ENCODE results near the gene PDS5A.
"Not testable (repeated sequence)": the region's sequence is repeated elsewhere in the genome, so short reads cannot be mapped to it uniquely, and the experiment has no call there.

PDS5A gene

DNA sequence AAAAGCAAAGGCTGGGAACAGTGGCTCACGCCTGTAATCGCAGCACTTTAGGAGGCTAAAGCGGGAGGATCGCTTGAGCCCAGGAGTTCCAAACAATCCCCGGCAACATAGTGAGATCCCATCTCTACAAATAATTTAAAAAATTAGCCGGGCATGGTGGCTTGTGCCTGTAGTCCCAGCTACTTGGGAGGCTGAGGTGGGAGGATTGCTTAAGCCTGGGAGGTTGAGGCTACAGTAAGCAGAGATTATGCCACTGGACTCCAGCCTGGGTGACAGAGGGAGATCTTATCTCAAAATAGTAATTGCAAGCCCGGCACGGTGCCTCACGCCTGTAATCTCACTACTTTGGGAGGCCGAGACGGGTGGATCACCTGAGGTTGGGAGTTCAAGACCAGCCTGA is 139.3 kb downstream of the PDS5A start:
- DNase-seq (ENCODE audit: low spot score), result not testable (repeated sequence)

DNA sequence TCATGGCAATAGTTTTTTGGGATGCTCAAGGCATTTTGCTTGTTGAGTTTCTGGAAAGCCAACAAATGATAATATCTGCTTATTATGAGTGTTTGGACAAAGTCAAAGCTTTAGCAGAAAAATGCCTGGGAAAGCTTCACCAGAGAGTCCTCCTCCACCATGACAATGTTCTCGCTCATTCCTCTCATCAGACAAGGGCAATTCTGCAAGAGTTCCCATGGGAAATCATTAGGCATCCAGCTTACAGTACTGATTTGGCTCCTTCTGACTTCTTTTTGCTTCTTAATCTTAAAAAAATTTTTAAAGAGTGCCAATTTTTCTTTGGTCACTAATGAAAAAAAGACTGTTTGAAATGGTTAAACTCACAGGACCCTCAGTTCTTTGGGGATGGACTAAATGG is 143.4 kb downstream of the PDS5A start:
- no peak for DNase-seq (ENCODE audit: low spot score)

DNA sequence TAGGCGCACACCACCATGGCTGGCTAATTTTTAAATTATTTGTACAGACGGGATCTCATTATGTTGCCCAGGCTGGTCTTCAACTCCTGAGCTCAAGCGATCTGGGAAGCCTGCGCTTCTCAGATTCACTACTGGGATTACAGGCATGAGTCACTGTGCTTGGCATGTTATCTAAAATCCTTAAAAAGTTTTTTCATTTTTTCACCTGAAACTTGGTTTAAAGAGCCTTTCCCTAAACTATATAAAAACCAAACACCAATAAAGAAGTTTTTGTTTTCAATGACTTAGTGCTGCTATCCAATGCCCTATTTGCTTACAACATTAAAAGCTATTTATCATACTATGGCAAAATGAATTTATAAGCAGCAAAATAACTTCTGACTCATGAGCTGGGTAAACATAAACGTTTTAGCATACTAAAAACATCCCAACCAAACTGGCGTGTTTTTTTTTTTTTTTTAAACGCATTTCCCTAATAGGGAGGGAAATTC is 151.9 kb downstream of the PDS5A start:
- no peak for DNase-seq (ENCODE audit: low spot score)

DNA sequence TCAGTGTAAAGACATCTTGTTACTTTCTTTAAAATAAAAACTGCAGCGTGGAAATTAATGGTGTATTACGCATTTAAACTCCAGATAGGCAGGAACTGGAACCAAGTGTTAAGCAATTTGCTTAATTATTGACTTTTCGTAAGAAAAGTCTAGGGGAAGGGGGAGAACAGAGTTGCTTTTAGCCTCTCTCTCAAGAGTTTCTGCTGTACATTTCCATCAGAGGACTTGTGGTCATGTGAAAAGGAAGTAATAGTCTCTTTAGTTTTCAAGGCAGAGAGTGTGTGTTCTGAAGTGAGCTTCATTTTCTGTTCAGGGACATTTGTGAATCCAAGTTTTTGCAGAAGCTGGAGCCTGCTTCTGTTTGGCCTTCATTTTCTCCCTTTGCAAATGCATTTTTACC is 152.6 kb downstream of the PDS5A start:
- no peak for DNase-seq (ENCODE audit: low spot score)

DNA sequence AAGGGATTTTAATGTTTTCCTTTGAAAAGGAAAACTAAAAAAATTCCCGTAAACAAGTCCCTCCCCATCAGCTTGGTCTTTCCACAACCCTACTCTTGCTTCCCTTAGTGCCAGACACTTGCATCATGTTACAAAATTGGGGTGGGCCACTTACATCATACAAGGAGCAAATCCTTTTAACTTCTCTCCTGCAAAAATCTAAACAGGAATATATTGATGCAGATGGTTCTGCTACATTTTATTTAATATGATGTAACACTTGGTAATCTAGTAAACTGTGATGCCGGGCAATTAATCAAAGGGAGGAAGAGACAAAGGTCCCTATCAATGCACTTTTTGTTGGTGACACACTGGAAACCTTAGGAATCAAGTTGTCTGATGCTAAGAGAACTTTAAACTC is 154.5 kb downstream of the PDS5A start:
- DNase-seq (ENCODE audit: low spot score), result no peak

DNA sequence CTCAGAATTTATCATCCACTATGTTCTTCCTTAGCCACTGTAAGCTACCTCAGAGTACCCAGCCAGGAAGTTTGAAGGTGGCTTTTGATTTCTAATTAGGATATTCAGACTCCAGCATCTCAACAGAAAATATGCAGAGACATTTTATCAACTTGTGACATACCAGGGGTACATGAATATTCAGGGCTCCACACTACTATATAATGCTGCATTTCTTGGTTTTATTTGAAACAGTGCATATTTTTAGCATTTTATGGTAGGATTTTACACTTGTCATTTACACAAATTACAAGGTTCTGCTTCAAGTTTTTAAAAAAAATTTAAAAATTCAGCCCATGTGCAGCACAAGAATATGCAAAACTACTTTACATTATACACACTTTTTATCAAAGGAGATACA is 155.0 kb downstream of the PDS5A start:
- no peak for DNase-seq (ENCODE audit: low spot score)

DNA sequence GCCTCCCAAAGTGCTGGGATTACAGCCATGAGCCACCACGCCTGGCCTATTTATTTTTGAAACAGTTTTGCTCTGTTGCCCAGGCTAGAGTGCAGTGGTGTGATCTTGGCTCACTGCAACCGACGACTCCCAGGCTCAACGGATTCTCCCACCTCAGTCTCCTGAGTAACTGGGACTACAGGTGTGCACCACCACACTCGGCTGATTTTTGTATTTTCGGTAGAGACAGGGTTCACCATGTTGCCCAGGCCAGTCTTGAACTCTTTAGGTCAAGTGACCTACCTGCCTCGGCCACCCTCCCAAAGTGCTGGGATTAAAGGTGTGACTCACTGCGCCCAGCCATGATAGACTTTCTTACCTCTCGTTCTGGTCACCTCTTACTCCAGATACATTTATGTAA is 155.8 kb downstream of the PDS5A start:
- DNase-seq (ENCODE audit: low spot score), result no peak

DNA sequence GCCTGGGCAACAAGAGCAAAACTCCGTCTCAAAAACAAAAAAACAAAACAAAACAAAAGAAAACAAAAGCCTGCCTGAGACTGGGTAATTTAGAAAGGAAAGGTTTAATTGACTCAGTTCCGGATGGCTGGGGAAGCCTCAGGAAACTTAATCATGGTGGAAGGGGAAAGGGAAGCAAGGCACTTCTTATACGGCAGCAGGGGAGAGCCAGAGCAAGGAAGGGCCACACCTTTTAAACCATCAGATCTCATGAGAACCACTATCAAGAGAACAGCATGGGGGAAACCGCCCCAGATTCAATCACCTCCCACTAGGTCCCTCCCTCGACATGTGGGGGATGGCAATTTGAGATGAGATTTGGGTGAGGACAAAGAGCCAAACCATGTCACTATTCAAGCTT is 157.5 kb downstream of the PDS5A start:
- DNase-seq (ENCODE audit: low spot score), result no peak

DNA sequence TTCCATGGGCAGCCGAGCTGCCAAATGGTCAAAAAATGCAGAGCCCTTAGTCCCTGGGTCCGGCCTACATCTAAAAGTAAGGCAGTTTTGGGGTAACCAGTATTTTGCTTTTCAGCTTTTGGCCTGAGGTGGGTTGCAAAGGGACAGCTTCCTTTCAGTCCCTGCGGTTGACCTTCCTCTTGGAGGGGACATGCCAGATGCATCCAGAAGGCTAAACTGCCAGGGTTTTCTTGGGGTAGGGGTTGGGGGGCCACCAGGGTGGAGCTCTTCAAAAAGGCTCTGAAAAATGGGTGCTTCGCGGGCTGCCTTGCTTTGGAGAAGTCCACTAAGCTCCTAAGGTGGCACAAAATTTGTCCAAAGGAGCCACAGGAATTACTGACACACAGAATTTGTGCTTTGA is 159.1 kb downstream of the PDS5A start:
- DNase-seq (ENCODE audit: low spot score), result no peak

DNA sequence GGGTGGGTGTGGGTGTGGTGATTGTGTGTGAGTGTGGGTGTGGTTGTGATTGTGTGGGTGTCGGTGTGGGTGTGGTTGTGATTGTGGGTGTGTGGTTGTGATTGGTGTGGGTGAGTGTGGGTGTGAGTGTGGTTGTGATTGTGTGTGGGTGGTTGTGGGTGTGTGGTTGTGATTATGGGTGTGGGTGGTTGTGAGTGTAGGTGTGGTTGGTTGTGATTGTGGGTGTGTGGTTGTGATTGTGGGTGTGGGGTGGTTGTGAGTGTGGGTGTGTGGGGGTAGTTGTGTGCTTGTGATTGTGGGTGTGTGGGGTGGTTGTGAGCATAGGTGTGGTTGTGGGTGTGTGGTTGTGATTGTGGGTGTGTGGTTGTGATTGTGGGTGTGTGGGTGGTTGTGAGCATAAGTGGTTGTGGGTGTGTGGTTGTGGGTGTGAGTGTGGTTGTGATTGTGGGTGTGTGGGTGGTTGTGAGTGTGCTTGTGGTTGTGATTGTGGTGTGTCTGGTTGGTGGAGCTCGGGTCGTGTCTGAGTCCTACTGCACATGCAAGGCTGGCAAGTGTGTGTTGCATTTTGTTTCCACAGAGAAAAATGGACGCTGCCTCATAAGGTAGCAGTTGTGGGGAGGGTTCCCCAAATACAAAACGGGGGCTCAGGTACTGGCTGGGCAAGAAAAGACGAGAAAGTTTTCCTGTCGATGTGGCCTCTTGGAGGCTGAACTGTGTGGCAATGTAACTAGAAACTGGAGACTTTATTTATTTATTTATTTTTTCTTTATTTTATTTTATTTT is 163.1 kb downstream of the PDS5A start:
- DNase-seq (ENCODE audit: low spot score), result no peak

DNA sequence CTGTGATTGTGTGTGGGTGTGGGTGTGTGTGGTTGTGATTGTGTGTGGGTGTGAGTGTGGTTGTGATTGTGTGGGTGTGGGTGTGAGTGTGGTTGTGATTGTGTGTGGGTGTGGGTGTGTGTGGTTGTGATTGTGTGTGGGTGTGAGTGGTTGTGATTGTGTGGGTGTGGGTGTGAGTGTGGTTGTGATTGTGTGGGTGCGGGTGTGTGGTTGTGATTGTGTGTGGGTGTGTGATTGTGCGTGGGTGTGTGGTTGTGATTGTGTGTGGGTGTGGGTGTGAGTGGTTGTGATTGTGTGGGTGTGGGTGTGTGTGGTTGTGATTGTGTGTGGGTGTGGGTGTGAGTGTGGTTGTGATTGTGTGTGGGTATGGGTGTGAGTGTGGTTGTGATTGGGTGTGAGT is 163.9 kb downstream of the PDS5A start:
- not testable (repeated sequence) for DNase-seq (ENCODE audit: low spot score)

DNA sequence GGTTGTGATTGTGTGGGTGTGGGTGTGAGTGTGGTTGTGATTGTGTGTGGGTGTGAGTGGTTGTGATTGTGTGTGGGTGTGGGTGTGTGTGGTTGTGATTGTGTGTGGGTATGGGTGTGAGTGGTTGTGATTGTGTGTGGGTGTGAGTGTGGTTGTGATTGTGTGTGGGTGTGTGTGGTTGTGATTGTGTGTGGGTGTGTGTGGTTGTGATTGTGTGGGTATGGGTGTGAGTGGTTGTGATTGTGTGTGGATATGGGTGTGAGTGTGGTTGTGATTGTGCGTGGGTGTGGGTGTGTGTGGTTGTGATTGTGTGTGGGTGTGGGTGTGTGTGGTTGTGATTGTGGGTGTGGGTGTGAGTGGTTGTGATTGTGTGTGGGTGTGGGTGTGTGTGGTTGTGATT is 164.7 kb downstream of the PDS5A start:
- DNase-seq (ENCODE audit: low spot score), result not testable (repeated sequence)

DNA sequence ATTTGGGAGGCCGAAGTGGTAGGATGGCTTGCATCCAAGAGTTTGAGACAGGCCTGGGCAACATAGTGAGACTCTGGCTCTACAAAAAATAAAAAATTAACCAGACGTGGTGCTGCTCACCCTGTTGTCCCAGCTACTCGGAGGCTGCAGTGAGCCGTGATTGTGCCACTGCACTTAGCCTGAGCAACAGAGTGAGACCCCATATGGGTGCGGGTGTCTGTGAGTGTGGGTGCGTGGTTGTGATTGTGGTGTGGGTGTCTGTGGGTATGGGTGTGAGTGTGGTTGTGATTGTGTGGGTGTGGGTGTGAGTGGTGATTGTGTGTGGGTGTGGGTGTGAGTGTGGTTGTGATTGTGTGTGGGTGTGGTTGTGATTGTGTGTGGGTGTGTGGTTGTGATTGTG is 165.2 kb downstream of the PDS5A start:
- no peak for DNase-seq (ENCODE audit: low spot score)

DNA sequence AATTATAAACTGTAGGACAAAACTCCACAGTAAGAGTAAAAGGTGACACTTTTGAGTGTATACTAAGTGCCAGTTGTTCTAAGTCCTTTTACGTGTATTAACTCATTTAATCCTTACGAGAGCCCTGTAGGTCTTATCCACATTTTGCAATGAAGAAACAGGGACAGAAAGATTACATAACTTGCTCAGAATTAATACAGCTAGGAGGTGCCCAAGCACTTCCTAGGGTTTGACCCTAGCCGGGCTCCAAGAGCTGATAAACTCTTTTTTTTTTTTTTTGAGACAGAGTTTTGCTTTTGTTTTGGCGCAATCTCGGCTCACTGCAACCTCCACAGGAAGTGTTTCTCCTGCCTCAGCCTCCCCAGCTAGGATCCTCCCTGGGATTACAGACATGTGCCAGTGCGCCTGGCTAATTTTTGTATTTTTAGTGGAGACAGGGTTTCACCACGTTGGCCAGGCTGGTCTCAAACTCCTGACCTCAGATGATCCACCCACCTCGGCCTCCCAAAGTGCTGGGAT is 169.4 kb downstream of the PDS5A start:
- no peak for DNase-seq (ENCODE audit: low spot score)

DNA sequence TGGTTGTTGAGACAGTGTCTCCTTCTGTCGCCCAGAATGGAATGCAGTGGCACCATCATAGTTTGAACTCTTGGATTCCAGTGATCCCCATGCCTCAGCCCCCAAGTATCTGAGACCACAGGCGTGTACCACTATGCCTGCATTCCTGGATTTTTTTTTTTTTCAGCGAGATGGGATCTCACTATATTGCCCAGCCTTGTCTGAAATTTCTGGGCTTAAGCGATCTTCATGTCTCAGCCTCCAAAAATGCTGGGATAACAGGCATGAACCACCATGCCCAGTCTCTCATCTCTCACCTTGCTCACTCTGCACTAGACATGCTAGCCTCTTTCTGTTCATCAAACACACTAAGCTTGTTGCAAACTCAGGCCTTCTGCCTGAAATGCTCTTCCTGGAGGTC is 175.7 kb downstream of the PDS5A start:
- DNase-seq (ENCODE audit: low spot score), result no peak

DNA sequence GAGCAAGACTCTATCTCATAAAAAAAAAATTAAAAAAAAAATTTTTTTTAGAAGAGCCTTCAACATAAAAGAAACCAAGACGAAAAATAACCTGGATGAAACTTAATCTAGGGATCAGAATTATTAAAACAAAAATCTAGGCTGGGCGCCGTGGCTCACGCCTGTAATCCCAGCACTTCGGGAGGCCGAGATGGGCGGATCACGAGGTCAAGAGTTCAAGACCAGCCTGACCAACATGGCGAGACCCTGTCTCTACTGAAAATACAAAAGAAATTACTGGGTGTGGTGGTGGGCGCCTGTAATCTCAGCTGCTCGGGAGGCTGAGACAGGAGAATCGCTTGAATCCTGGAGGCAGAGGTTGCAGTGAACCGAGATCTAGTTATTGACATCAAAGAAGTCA is 184.7 kb downstream of the PDS5A start:
- DNase-seq (ENCODE audit: low spot score), result not testable (repeated sequence)

DNA sequence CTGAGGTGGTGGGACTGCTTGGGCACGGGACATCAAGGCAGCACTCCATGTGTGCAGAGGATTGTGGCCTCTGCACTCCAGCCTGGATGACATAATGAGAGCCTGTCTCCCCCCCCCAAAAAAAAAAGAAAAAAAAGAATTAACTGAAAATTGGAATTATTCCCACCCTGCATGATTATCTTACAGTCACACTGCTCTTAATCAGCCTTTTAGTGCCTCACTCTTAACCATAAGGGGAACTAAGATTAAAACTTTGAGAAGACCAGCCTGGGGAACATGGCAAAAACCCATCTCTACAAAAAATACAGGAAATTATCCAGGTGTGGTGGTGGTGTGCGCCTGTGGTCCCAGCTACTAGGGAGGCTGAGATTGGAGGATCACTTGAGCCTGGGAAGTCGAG is 185.2 kb downstream of the PDS5A start:
- DNase-seq (ENCODE audit: low spot score), result no peak

DNA sequence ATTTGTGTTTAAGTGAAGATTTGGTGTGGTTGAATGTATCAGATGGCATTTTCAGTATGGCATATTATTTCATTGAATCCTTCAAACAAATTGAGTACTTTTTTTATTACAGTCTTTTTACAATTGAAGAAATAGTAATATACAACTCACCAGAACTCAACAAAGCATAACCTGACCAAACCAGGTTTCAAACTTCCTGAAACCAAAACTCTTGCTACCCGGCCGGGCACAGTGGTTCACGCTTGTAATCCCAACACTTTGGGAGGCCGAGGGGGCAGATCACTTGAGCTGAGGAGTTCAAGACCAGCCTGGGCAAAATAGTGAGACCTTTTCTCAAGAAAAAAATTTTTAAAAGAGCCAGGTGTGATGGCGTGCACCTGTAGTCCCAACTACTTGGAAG is 185.6 kb downstream of the PDS5A start:
- no peak for DNase-seq (ENCODE audit: low spot score)

DNA sequence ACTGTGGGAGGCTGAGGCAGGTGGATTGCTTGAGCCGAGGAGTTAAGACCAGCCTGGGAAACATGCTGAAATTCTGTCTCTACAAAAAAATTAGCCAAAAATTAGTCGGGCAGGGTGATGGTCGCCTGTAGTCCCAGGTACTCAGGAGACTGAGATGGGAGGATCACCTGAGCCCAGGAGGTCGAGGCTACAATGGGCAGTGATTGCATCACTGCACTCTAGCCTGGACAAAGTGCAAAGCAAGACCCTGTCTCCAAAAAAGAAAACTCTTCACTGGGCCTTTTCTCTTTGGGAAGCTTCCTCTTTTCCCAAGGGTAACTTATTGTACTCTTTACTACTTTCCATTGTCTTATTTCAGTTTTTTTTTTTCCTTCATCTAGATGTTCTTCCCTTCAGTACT is 190.9 kb downstream of the PDS5A start:
- DNase-seq (ENCODE audit: low spot score), result no peak

DNA sequence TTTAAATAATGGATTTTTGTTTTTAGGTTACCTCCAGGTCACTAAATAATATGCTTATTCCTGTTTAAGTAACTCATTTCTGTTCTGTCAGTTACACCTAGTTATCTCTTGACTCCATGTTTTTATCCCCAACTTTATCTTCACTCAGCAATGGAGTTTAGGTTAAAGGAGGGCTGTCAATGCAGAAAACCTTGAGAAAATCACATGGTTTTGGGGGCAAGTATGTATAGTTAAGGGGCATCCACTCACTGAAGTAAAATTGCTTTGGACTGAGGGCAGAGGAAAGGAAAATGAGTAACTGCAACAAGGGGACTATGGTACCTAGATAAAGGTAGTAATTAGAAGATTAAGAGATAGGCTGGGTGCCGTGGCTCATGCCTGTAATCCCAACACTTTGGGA is 192.6 kb downstream of the PDS5A start:
- no peak for DNase-seq (ENCODE audit: low spot score)

DNA sequence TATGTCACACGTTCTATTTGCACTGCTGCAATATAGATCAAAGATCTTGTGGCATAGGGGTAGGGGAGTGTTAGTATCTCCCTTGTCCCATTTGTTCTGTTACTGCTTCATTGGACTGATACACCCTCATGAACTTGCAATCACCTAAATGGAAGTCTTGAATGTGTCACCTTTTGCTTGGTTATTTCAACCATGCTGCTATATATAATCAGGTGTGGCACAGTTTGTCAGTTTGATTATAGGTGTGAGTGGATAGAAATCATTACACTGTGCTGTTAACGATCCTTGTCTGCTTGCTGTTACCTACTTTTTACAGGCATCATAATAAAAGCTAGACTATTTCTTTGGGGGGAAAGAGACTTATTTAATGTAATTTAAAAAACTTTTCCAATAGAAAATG is 195.7 kb downstream of the PDS5A start:
- DNase-seq (ENCODE audit: low spot score), result not testable (repeated sequence)

Measured in CD4-positive, alpha-beta T cell treated with Interleukin-15 for 4 hours (primary cell).